ENCODE results near the gene DRG2. TPM values are rescaled to one million over a fixed set of nuclear protein-coding genes. Genes with fewer than 3 reads are reported as not detected.

DRG2 gene
- total and polyA plus RNA-seq, 2 of the 4 experiments (the other 2 are of a cell fraction): 43.6 to 45.1 TPM

DNA sequence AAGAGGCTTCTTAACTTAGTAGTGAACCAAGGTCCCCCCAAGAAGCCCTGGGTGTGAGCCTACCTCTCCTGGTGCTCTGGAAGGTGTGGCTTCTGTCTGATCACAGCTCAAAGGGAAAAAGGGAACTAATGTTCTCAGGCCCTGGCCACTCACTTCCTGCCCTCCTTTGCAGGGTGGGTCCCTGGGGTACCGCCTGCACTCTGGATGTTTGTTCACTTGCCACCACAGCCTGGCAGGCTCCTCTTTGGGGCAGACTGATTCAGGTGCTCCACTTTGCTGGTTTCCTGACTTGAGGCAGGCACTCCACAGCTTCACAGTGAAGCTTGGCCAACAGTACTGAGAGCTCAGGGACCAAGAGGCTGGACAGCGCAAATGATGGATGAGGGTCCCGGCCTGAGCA, 14.9 kb downstream of the DRG2 start:
- H3K4me3 ChIP-seq (ENCODE audit: insufficient read depth, low read depth, low read length): no peak overlapping the region
- H3K9me3 ChIP-seq (ENCODE audit: control insufficient read depth, insufficient read depth, low read length): no peaks in the 10 kb centered on the region
- peaks cover 5% of the 10 kb centered on the region; the same call in 1 of the 2 replicates for H3K9me1 ChIP-seq (ENCODE audit: insufficient read depth, low read length)
- H4K8ac ChIP-seq (ENCODE audit: low read depth in 2 of 2, low read length in 2 of 2): no peak overlapping the region
- H2AK5ac ChIP-seq (ENCODE audit: low read depth, low read length): no peak overlapping the region
- intact Hi-C loops (cut with micrococcal nuclease): no loop called here
- H3K4me2 ChIP-seq (ENCODE audit: low read depth, low read length): no peak overlapping the region
- no peaks in the 10 kb centered on the region for H3K4me1 ChIP-seq (ENCODE audit: control insufficient read depth, insufficient read depth, low read length)
- peaks cover 76% of the 10 kb centered on the region for H3K36me3 ChIP-seq (ENCODE audit: control insufficient read depth, insufficient read depth, low read length)
- H2AK9ac ChIP-seq (replicated peaks; ENCODE audit: low read depth, low read length, poor library complexity): no peak overlapping the region
- peaks cover 6% of the 10 kb centered on the region; the same call in 1 of the 2 replicates for H4K20me1 ChIP-seq (ENCODE audit: insufficient read depth, low read length)
- no peak overlapping the region for H3K4ac ChIP-seq (ENCODE audit: low read depth, low read length)
- H3K27me3 ChIP-seq (ENCODE audit: control insufficient read depth, insufficient read depth, low read length): no peaks in the 10 kb centered on the region
- no peak overlapping the region for H2AFZ ChIP-seq (replicated peaks; ENCODE audit: low read length, poor library complexity)
- H4K5ac ChIP-seq (ENCODE audit: low read depth, low read length): no peak overlapping the region
- H2BK5ac ChIP-seq (ENCODE audit: low read depth, low read length, poor library complexity, severe bottlenecking): no peak overlapping the region
- H3K56ac ChIP-seq (ENCODE audit: extremely low read depth, insufficient read depth, low read length): no peak overlapping the region
- no peak for DNase-seq
- WGBS, 2 experiments (ENCODE audit: extremely low coverage in 2 of 2, insufficient read length in 1 of 2): 90% methylated on average over 3 of the region's 3 CpGs; no CpG with 5 or more reads in 1 of the 2 experiments
- POLR2A ChIA-PET (ENCODE audit: unreplicated experiment): no interaction called here
- dilution Hi-C loops (cut with HindIII; ENCODE audit: low sequenced_read_pairs, unreplicated experiment): no loop called here
- H3K18ac ChIP-seq (ENCODE audit: low read depth, low read length): no peak overlapping the region
- H3K23ac ChIP-seq (ENCODE audit: low read depth, low read length): no peak overlapping the region
- H2BK20ac ChIP-seq (ENCODE audit: low read depth, low read length): no peak overlapping the region
- H3K27ac ChIP-seq (ENCODE audit: insufficient read depth, low read length): no peak overlapping the region
- no peak overlapping the region for H3K14ac ChIP-seq (replicated peaks; ENCODE audit: low read depth, low read length)
- H4K91ac ChIP-seq (ENCODE audit: insufficient read depth, low read depth, low read length): no peak overlapping the region
- TF ChIP-seq MAZ (IDR thresholded peaks at IDR 0.05; ENCODE audit: borderline replicate concordance, low read depth, low read length) (no peak), CHD1 (IDR thresholded peaks at IDR 0.05; ENCODE audit: low read depth, low read length) (no peak), RAD21 (IDR thresholded peaks at IDR 0.05; ENCODE audit: low read length) (no peak), POLR2A (IDR thresholded peaks at IDR 0.05; ENCODE audit: low read depth, low read length) (no peak), CEBPB (IDR thresholded peaks at IDR 0.05; ENCODE audit: low read depth, low read length) (no peak), FOS (IDR thresholded peaks at IDR 0.05; ENCODE audit: low read depth, low read length) (no peak), NFE2L2 (IDR thresholded peaks at IDR 0.05; ENCODE audit: low read depth, low read length) (no peak)
- H3K9ac ChIP-seq (ENCODE audit: low read depth, low read length): no peak overlapping the region
- in situ Hi-C loops (cut with MboI; ENCODE audit: low sequenced_read_pairs): no loop called here
- CTCF ChIA-PET: no interaction called here
- H2BK120ac ChIP-seq (ENCODE audit: low read depth, low read length): no peak overlapping the region
- H3K79me1 ChIP-seq (ENCODE audit: low read depth in 1 of 2, low read length in 2 of 2): peaks cover 0 to 4% of the 10 kb centered on the region in 2 experiments; a peak in 1 of 4 replicates
- BruUV-seq (replicated peaks): no TSS peak
- no peak for ATAC-seq (ENCODE audit: low read depth)
- H2BK15ac ChIP-seq (ENCODE audit: low read depth, low read length): no peak overlapping the region

All from IMR-90 (cell line).